GM18505 (cell line): ENCODE data around the gene TP63.

Experiments used
- ATAC-seq: cut with Tn5 transposase; IDR thresholded peaks from one replicate; pipeline ENCODE4 v1.9.1; 2021; ENCODE audit not compliant: unreplicated experiment
- POLR2A ChIP-seq: IDR thresholded peaks from 4 replicates; pipeline ENCODE4 v1.6.1; 2011; ENCODE audit warnings: borderline replicate concordance; ENCODE audit not compliant: insufficient read depth, insufficient read length; ENCODE audit errors: extremely low read depth

TP63 gene

DNA sequence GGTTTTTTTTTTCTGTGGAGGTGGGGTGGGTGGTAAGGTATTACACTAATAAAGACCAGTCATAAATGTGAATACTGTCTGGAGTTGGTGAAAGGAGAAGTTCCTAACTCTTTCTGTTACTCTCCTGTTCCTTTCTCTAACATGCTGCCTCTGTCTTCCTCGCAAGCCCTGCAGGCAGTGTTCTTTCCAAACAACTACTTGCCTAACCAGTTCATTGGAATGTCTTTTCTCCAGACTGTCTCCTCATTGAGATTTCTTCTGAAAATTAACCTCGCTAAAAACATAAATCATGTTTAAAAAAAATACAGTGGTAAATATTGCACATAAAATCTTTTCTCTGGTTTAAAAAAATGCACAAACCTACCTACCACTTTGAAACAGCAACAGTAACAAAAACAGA lies 135.2 kb downstream of the TP63 start:
- no peak for ATAC-seq
- no peak for TF ChIP-seq POLR2A

DNA sequence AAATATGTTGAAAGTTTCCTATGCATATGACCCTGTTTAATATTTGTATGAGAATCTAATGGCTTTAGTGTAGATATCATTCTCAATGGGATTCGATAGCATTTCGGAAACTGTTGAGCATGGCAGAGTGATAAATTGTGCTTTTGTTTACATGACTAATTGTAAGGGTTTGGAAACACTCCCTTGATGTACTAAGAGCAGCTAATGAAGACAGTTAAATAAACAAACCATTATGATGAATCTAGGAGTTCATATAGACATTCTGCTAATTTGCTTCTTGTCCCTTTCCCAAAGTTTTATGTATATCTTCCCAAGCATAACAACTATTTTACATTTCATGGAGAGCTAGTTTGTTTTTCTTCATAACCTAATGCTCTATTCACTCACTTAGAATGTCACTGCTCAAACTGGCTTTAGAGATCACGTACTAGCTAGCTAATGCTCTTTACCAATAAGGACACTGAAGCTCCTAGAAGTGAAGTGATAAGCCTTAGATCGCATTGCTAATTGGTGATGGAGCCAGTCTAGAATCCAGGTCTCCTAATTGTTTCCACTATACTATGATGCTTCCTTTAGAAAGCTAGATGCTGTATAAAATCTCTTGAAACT lies 140.8 kb downstream of the TP63 start:
- no peak for ATAC-seq
- TF ChIP-seq POLR2A, result no peak

DNA sequence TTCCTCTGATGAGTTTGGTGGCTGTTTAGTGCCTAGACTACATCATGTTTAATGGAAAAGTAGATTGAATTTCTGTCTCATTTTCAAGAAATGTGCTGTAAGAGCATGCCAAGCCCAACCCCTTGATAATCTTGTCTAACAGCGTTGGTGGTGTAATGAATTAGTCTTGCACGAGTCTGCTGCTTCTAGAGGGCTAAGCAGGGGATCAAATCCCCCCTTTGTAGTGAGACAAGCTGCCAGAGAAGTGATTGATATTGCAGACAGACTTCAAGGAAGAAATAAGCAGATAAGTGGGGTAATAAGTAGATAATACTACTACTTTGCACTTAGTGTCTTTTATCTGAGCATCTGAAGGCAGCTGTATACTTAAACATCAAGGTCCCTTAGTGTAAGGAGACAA lies 141.4 kb downstream of the TP63 start:
- TF ChIP-seq POLR2A, result no peak
- ATAC-seq, result no peak

DNA sequence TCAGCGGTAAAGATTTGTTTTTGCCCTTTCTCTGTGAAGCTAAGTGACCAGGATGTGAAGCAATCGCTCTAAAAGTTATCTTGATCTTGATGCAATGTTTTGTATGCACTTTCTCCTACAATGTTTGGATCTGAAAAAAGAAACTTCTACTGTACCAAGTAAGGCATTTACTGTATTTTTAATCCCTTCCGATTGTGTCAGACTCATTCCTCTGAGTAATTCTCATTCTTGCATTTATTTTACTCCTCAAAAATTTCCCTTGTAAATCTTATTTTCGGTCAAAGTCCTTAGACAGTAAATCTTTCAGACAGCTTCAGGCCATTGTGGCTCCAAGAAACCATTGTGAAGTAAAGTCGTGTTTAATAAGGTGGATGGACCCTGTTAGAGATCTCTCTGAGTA lies 141.9 kb downstream of the TP63 start:
- no peak for TF ChIP-seq POLR2A
- ATAC-seq, result no peak

DNA sequence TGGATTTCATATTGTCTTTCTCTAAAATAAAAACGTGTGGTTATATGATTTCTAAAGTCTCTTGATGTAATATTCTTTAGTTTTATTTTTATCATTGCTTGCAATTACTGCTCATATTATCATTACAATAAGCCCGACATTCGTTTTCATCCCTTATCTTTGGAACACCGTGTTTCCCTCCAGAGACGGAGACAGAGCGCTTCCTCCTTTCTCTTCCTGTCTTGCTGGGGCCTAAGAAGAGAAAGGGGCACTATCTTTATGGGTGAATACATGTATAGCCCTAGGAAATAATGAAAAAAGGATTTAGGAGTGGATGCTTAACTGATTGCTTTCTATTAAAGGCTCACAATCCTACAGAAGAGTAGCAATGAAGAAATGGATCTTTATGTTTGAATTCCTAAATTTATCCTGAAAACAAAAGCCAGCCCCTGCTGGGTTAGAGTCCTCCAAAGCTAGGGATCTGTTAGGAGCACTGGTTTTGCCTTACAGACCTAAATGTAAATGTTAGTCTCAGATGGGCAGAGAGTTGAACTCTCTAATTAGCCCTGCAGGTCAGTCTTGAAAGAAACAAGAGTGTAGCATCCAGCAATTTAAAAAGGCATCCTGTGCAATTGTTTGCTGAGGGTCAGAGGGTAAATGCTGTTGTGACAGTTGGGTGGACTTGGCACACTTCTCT lies 145.1 kb downstream of the TP63 start:
- no peak for TF ChIP-seq POLR2A
- no peak for ATAC-seq

DNA sequence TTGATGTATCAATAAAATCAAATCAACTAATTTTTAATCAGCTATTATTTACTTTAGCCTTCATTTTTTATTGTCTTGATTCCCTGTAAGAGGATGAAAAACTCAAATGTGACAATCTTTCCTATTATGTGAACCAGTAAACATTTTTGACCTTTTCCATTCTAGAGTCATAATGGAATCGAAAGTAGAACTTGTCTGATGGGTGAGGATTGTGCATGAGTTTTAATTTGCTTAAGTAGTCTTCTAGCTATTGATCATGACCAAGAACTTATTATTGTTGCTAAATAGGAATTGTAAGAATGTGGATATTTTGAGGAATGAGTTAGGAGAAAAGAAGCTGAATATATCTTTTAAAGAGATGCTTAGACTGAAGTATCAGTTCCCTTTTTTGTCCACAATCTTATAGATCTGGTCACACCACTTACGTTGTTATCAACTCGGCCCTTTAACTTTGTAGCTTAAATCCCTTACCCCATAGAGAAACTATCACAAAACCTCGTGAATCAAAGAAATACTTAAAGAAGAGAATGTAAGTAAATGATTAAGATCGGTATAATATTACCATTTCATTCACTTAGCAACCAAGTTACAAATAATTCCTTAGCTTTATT lies 147.3 kb downstream of the TP63 start:
- TF ChIP-seq POLR2A, result no peak
- ATAC-seq, result no peak

DNA sequence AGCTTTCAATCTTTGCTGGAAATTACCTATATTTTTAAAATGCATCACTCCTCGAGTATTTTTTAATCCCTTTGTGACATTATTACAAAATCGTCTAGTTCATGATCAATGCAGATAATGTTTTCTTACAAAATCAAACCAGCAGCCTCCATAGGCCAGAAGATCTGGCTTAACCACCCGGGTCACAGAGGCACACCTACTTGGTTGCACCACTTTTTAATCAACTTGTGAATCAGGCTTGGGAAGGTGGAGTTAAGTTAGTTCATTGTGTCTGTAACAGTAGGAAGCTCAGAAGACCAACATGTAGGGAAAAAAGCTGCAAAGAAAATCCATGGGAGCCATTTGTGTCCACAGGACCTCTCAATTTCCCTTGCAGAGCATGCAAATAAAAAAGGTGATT lies 148.0 kb downstream of the TP63 start:
- no peak for ATAC-seq
- no peak for TF ChIP-seq POLR2A

DNA sequence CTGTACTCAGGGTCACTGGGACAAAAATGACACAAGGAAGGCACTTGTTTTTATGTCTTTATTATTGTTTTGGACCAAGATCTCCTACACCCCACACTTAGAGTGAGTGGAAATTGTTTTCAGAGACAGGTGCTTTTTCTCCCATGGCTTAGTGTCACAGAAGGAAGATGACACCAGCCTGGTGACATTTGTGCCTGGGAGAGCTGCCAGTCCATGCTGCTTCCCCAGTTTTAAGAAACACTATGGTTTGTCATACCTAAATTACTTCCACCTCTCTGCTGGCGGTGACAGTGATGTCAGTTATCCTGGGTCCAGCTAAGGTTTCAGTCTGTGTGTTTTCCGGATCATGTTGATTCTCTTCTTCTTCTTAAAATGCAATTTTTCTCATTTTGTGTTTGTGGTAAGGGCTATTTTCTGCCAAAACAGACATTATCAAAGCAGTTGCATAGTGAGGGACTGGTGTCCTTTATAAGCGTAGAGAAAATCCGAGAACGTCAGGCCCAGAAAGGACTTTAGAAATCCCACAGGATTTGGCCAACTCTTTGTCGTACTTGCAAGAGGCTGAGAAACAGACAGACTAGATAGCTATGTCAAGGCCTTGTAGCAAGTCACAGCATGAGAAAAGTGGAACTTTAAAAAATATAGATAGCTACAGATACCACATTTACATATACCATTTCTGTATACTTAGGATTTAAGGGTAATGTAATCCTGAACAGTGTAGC lies 149.5 kb downstream of the TP63 start:
- no peak for ATAC-seq
- no peak for TF ChIP-seq POLR2A

DNA sequence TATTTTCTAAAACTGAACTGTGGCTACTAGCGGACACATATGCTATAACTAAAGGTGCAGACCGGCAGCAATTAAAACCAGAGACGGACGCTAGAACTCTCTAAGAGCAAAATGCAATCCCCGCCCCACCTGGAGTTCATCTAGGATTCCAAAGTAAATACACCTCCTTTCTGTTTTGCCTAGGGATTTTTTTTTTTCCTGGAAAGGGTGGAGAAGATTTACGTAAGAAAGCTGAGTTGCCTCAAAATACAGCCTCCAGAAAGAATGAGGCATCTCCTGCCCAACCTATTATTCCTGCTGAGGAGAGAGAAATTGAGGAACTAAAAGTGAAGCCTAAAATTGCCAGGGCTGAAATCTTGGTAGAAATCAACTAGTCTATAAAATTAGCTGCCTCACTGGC lies 150.2 kb downstream of the TP63 start:
- TF ChIP-seq POLR2A, result no peak
- ATAC-seq, result no peak

DNA sequence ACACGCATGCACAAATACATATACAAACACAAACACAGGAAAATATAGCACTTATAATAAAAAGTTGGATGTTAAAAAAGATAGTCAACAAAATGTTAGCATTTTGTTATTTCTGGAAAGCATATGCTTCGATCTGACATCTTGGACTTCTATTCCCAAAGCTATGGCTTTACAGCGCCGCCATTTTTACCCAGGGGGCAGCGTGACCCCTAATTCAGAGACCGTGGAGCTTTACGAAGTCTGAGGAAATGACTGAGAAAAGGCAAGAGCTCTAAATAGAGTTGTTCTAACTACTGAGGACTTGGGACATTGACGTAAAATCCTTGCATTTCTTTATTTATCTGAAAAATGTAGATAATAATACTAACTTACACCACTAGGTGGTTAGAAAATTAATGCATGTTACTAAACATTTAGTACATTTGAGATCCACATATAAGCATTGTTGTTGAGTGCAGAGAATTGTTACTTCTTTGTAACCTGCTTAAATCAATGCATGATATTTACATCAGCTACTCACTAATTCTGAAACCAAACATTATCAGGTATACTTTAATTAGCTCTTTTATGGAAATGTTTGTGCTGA lies 155.4 kb downstream of the TP63 start:
- ATAC-seq, result no peak
- no peak for TF ChIP-seq POLR2A

DNA sequence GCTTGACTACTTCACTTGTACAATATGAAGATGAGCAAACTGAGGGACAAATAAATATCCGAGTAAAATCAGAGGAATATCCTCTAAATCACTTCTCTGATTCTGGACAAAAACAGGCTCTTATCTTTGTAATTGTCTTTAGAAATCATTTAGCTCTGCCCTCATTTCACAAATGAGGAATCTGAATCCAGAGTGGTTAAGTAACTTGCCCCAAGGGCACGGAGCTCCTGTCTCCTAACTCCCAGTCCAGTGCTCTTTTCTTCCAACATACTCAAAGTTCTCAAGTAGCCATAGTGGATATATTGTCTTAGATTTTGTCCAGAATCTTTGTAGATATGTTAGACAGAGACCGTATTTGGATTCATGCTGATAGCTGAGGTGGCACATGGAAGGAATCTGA lies 156.0 kb downstream of the TP63 start:
- ATAC-seq, result no peak
- TF ChIP-seq POLR2A, result no peak

DNA sequence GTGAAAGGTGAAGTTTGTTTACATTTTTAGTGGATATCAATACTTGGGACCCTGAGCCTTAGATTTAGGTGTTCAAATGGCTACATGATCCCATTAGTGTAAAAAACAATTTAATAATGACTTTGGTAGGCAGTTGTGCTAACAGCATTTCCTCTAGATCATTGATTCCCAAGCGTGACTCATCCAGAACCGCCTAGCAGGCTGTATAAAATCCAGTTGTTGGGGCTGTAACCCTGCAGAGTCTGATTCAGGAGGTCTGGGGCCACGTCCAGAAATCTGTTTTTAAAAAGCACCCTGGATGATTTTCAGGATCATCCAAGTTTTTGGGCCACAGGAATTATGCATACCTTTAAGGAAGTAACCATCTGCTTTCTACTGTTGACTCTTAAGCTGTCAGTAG lies 156.4 kb downstream of the TP63 start:
- ATAC-seq, result no peak
- no peak for TF ChIP-seq POLR2A

DNA sequence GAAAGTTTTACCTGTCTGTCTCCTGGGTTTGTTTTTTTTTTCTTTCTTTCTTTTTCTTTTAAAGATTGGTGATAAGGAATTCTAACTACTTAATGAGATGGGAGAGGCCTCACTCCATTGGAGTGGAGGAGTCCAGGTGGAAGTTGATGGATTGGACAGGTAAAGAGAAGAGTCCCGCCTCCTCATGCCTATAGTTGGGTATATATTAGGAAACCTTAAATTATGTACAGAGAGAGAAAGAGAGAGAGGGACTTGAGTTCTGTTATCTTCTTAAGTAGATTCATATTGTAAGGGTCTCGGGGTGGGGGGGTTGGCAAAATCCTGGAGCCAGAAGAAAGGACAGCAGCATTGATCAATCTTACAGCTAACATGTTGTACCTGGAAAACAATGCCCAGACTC lies 158.2 kb downstream of the TP63 start:
- ATAC-seq, result no peak
- no peak for TF ChIP-seq POLR2A
